NCI-H1048 (cell line): ENCODE data around the gene CLDN22.
"Not testable (repeated sequence)": the region's sequence is repeated elsewhere in the genome, so short reads cannot be mapped to it uniquely, and the experiment has no call there.

Source experiments
- DNase-seq: peaks from one replicate; lab custom pipeline; 2025; lab: John Stamatoyannopoulos, UW

Gene CLDN22

GRCh38 chr4:183347146-183347545, 27.1 kb upstream of the CLDN22 start:
- no peak for DNase-seq

DNA sequence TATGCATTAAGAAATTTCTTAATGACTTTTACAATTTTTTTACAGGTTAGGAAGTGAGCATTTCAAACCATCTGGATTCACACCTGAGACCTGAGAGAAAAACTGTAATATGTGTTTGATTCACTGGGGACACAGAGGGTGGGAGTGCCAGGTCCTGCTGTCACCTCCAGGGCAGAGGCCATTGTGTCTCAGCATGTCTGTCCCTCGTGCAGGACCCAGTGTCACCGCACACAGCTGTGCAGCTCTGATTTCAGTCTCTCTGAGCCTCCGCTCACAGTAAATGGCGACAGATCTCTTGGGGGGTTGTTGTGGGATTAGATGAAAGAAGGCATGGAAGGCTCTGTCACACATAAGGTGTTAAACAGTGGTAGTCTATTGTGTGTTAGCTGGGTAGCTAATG, 25.2 kb upstream of the CLDN22 start:
- DNase-seq: no peak

GRCh38 chr4:183344523-183345255, 24.6 kb upstream of the CLDN22 start:
- no peak for DNase-seq

- no peak for DNase-seq
These were observed 23.7 kb upstream of the CLDN22 start for GRCh38 chr4:183343730-183344129.

GRCh38 chr4:183342541-183343533, 22.8 kb upstream of the CLDN22 start:
- DNase-seq: no peak

- no peak for DNase-seq
These were observed 17.8 kb upstream of the CLDN22 start for GRCh38 chr4:183337833-183338232.

GRCh38 chr4:183337349-183337748, 17.3 kb upstream of the CLDN22 start:
- no peak for DNase-seq

- no peak for DNase-seq
These were observed 15.4 kb upstream of the CLDN22 start for GRCh38 chr4:183335369-183335940.

GRCh38 chr4:183333983-183334382, 13.9 kb upstream of the CLDN22 start:
- no peak for DNase-seq

DNA sequence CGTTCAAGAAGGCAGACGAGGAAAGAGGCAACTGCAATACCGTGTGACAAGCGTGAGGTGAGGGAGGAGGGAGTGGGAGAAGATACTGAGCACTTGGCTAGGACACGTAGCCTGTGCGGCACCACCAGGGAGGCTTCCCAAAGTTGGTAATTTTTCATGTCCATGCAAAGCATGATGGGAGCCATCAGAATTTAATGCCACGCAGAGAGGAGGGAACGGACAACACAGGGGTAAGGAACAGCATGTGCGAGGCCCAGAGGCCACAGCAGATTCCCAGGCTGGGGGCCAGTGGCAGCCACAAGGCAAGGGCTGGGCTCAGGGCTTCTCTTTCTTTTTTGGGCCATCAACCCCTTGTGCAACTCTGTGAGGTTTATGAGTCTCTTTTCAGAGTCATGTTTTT, 13.1 kb upstream of the CLDN22 start:
- DNase-seq: no peak

DNA sequence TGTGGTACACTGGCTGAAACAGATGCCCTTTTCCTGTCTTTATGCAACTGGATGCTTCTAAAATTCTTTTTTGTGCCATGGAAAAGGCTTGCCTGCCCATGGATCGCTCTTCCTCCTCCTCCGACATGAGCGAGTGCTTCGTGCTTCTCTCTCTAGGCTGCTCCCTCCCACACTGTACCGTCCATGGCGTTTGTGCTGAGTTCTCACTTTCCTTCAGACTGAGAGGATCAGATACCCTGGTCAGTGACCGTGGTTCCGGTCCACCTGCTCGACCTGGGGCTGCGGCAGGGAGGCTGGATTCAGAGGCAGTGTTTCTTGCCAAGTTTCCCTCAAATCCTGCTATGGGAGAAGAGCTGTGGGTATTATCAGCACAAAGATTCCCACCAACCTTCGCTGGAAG, 12.4 kb upstream of the CLDN22 start:
- no peak for DNase-seq

- no peak for DNase-seq
These were observed 10.8 kb upstream of the CLDN22 start for GRCh38 chr4:183330841-183331240.

DNA sequence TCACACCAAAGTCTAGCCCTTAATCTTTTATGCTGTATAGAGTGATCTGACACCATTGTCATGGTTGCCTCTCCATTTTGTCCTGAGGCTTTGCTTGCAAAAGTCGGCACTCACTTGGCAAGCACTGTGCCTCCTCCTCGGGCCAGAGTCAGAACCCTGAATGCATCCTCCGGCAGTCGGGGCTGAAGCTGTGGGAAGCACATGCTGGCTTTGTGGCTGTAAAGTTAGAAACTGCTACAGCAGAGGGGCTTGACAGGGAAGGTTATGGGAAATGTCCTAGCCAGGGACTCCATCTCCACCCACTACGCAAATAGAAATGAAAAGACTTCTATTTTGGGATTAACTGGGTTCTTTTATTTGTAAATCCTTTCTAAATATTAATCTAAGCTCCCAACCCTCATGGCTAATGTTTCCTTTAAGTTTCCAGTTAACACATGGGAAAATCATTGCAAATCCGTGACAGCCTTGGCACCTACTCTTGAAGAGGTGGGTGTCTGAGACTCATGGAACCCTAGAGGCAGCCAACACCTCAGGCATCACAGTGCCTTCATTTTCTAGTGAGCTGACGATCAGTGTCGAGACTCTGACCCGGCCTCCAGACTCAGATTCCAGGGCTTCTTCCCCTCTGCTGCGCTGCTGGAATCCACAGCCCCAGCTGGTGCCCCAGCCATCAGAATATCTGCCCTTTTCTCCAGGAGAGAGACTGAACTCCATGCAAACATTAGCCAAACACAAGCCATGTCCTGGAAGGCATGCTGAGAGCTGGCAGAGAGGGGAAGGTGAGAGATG, 10.1 kb upstream of the CLDN22 start:
- no peak for DNase-seq

DNA sequence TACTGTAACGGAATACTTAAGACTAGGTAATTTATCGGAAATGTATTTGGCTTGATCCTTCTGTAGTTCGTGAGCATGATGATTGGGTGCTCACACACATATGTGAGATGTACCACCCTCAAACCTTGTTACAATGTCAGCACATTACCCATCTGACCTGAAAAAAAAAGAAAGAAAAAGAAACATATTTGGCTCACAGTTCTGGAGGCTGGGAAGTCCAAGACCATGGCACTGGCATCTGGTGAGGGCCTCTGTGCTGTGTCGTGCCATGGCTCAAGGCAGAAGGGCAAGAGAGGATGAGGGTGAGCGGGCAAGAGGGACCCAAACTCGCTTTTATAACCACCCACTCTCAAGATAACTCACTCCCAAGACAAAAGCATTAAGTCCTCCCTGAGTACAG, 9.2 kb upstream of the CLDN22 start:
- DNase-seq: no peak

- DNase-seq: no peak
These were observed 8.8 kb upstream of the CLDN22 start for GRCh38 chr4:183328832-183329231.

DNA sequence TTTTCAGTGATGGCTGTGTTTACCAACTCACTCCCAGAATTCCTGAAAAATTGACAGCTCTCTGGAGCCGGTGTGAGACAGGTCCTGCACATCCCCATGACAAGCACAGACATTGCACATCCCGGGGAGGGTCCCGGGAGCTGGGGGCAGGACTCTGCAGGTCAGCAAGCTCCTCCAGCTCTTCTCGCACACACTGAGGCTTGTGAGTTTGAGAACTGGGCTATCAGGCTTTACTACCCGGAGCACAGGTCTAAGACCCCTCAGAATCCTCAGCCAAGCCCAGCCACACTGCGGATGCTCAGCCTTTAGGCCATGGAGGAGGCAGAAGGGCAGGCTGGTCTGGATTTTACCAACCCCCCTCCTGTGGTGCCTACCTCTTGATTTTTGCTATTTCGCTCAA, 7.8 kb upstream of the CLDN22 start:
- DNase-seq: no peak

DNA sequence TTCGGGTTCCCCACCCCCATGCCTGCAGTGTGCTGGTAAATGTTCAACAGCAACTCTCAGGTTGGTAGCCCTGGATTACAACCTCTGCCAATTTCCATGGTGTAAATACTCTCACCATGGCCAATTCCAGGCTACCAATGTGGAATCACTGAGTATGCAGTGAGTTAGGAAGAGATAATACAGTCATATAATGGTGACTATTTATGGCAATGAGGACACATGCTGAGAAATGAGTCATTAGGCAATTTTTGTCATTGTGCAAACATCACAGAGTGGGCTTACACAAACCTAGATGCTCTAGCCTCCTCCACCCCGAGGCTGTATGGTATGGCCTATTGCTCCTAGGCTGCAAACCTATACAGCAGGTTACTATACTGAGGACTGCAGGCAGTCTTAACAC, 6.8 kb upstream of the CLDN22 start:
- no peak for DNase-seq

DNA sequence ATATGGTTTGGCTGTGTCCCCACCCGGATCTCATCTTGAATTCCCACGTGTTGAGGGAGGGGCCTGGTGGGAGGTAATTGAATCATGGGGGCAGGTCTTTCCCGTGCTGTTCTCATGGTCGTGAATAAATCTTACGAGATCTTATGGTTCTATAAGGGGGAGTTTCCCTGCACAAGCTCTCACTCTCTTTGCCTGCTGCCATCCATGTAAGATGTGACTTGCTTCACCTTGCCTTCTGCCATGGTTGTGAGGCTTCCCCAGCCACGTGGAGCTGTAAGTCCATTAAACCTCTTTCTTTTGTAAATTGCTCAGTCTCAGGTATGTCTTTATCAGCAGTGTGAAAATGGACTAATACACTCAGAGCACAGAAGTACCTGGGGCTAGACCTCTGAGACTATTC, 6.3 kb upstream of the CLDN22 start:
- not testable (repeated sequence) for DNase-seq

DNA sequence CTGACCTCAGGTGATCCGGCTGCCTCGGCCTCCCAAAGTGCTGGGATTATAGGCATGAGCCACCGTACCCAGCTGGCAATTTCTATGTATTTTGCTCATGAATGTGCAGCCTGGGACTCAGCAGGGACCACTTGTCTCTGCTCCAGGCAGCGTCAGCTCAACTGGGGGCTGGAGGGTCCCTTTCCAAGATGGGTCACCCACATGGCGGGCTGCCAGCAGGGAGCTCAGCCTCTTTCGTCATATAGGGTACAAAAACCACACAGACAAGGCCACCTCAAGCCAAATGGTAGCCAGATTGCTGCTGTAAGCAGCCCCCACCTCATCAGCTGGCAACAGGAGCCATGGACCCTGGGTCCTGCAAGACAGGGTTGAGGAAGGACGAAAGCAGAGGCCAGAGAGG, 4.5 kb upstream of the CLDN22 start:
- DNase-seq: no peak

DNA sequence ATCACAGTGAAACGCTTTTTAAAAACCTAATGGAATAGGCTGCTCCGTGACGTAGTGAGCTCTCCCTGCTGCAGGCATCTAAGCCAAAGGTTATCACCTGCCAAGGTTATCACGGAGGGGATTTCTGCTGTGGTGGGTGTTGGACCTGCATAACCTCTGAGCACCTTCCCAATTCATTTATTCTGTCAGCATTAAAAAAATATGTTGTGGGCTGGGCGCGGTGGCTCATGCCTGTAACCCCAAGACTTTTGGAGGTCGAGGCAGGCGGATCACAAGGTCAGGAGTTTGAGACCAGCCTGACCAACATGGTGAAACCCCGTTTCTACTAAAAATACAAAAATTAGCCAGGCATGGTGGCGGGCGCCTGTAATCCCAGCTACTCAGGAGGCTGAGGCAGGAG, 4.0 kb upstream of the CLDN22 start:
- DNase-seq: not testable (repeated sequence)

- no peak for DNase-seq
These were observed 3.2 kb upstream of the CLDN22 start for GRCh38 chr4:183323295-183323694.

DNA sequence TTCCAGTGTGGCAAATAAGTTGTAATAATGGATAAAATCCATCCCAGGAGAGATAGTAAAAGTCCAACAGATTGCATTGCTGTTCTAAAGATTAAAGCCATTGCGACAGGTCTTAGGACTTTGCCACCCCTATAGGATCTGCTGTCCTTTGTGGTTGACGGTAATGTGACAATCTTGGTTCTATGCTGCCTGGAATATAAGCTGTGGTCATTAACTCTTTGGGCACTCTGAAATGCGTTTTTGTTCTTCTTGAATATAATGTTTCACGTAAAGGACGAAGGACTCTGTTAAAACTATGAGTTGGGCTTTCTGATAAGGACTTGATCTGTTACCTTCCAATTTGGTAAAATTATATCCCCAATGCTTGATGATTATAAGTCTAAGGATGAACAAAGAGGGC, 2.2 kb upstream of the CLDN22 start, which contains the start of gene CLDN24:
Gene CLDN24, minus strand, starts transcription at position 101 of the 400 bp plus-strand sequence. Its CDS starts 0 bp downstream, at position 101.
- DNase-seq: no peak
